ENCODE measurements around the gene JAKMIP2.
"Not testable (repeated sequence)": the region's sequence is repeated elsewhere in the genome, so short reads cannot be mapped to it uniquely, and the experiment has no call there.

Gene JAKMIP2

GRCh38 chr5:147642666-147643065, 139.9 kb downstream of the JAKMIP2 start:
- DNase-seq: no peak

GRCh38 chr5:147639321-147639720, 143.2 kb downstream of the JAKMIP2 start:
- no peak for DNase-seq

DNA sequence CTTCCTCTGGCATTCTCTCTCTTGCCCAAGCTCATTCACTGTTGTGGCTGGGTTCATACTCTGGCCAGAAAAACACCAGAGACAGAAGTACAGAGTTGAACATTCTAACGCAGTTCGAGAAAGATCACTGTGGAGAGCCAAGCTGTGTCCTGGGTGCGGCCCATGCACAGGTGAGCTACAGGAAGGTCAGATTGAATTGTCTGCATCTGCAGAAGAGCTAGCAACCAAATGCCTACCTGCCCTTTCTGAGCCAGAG, 145.9 kb downstream of the JAKMIP2 start:
- no peak for DNase-seq

- DNase-seq: no peak
These were observed 146.4 kb downstream of the JAKMIP2 start for GRCh38 chr5:147635882-147636728.

DNA sequence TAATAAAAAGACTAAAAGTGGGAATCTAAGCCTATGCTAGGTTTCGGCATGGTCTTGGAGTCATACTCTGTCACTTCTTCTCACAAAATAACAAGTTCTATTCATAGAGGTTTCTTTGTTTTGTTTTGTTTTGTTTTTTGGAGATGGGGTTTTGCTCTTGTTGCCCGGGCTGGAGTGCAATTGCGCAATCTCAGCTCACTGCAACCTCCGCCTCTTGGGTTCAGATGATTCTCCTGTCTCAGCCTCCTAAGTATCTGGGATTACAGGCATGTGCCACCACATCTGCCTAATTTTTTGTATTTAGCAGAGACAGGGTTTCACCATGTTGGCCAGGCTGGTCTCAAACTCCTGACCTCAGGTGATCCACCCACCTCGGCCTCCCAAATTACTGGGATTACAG, 147.1 kb downstream of the JAKMIP2 start:
- DNase-seq: not testable (repeated sequence)

DNA sequence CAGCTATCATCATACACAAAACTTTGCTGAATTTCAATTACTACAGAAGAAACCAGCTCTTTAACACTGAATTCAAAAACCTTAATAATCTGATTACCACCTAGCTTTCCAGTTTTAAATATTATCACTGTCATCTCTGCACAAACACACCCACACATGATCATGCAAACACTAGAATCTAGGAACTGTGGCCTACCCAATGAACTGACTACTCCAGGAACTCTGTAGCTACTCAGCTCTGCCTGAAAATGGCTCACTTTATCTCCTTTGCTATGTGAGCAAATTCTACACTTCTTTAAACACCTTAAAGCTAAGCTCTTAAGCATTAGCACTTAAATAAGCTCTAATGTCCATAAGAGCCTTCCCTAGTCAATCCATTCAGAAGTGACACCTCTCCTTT, 149.4 kb downstream of the JAKMIP2 start:
- no peak for DNase-seq

GRCh38 chr5:147631428-147632003, 151.0 kb downstream of the JAKMIP2 start:
- no peak for DNase-seq

DNA sequence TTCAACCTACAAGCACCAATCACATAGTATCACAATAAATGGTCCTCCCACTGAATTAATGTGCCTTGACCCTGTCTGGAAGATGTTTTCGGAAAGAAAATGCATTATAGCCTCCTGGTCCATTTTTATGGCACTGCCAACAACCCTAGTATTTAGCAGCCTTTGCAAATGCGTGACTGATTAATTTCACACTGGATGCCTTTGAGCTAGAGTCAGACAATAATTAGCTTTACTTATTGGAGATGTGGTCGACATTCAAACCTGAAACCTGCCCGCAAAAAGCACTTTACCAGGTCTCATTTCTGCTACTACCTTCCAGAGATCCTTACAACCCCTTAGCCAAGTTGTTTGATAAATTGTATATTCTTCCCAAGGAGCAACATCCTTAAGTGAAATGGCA, 153.3 kb downstream of the JAKMIP2 start:
- DNase-seq: no peak

- peak; percentile 47 for DNase-seq
These were observed 154.3 kb downstream of the JAKMIP2 start for GRCh38 chr5:147628058-147628895.

DNA sequence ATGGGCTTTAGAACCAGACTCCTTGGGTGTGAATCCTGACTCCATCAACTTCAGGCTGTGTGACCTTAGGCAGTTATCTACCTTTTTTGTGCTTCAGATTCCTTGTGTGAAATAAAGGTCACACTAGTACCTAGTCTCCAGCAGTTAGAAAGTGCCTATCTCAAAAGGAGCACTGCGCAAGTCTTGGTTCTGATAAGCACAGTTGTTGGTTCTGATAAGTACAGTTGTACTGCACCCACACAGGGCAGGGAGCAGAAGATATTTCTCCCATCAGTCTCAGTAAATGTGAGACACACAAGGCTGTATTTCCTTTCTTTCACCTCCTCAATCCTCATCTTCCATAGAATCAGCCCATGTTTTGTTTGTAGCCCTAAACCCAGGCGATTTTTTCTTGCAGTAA, 156.1 kb downstream of the JAKMIP2 start:
- no peak for DNase-seq

GRCh38 chr5:147621016-147621415, 161.5 kb downstream of the JAKMIP2 start:
- DNase-seq: no peak

- DNase-seq: no peak
These were observed 163.1 kb downstream of the JAKMIP2 start for GRCh38 chr5:147619281-147619878.

DNA sequence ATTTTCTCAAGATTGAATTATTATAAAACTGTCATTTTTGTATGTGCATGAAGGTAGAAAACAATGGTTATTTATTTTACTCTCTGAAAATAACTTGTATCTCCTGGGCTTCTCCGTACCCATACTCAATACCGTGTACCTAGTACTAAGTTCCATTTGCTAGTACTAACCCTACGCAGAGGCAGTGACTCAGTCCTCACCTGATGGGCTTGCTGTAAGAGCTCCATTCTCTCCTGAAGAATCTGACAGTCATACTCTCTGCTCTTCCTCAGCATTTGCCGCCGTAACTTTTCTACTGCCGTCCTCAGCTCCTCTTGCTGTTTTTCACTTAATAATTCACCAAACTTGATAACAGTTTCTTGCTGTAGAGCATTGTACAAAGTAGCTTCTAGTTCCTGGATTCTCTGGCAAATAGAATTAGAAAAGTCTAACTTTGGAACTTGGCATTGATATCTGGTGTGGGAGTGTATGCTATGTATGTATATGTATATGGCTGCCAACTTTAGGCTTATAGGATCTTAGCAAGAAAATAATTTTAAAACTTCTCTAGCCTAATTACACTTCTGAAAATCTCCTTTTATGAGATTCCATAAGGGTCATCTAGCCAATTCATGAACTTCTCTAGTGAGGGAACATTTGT, 164.7 kb downstream of the JAKMIP2 start:
- DNase-seq: no peak

DNA sequence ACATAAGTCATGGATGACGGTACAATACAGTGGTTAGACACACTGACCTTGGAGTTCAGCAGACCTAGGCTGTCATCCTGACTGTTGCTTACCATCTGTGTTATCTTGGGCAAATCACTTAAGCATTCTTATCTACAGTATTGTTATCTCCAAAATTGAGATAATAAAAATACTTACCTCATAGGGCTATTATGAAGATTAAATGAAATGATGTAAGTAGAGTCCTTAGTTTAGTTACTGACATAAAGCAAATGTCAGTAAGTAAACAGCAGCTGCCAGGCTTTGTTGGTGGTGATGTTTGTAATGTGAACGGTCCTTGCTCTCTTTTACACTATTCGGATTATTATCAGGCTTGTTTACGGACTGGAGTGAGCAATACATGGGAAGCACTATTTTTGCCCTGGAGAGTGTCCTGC, 165.3 kb downstream of the JAKMIP2 start:
- DNase-seq: no peak

DNA sequence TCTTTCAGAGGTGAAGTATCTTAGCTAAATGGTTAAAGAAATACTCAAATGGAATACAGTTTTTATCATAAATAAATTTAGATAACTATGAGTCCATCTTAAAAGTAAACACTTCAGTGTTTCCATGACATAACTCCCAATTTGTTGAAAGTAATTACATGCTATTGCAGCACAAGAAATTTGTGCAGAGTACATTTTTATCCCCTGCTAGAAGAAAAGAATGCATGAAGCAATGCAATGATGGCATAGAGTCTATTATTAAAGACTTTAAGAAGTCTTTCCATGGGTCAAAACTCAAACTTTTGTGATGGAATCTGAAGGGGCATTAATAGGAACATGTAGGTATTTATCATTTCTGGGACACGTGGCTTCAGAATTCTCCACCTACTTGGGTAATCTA, 166.1 kb downstream of the JAKMIP2 start:
- DNase-seq: no peak

GRCh38 chr5:147613359-147613758, 169.2 kb downstream of the JAKMIP2 start:
- DNase-seq: no peak

DNA sequence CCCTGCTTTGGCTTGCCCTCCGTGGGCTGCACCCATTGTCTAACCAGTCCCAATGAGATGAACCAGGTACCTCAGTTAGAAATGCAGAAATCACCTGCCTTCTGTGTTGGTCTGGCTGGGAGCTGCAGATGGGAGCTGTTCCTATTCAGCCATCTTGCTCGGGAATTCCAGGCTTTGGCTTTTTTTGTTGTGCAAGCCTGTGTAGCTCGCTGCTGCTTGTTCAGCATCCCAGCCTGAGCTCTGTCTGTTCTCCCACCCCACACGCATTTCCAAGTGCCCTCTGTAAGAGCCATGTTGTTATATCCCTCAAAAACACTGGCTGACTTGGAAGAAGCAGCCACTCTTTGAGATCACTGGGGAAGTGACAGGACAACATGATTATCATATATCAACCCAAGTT, 171.0 kb downstream of the JAKMIP2 start:
- DNase-seq: no peak

- DNase-seq: no peak
These were observed 171.7 kb downstream of the JAKMIP2 start for GRCh38 chr5:147610798-147611197.

GRCh38 chr5:147601652-147602051, 180.9 kb downstream of the JAKMIP2 start:
- DNase-seq: no peak

DNA sequence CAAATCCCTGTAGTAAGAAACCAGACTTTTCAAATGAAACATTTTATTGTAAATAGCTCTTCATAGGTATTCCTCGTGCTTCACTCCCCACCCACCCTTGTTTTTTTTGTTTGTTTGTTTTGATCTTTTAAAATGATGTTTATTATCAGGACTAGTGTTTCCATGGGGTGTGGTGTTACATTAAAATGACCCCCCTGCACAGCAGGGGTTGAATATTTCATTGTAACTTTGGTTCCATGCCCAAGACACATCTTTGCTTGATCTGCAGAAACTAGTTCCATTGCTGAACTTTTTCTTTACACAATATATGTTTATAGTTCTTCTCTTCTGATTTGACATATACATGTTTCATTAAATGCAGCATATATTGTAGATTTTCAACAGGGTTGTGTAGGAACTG, 191.4 kb downstream of the JAKMIP2 start:
- no peak for DNase-seq

GRCh38 chr5:147590096-147590495, 192.4 kb downstream of the JAKMIP2 start:
- DNase-seq: no peak

GRCh38 chr5:147586832-147587231, 195.7 kb downstream of the JAKMIP2 start:
- DNase-seq: no peak

GRCh38 chr5:147586221-147586620, 196.3 kb downstream of the JAKMIP2 start:
- no peak for DNase-seq

Data from CD4-positive, alpha-beta T cell treated with Interleukin-6 for 4 hours (primary cell).